ENCODE data around the gene KCNA5. TPM values are rescaled to one million over a fixed set of nuclear protein-coding genes. Genes with fewer than 3 reads are reported as not detected.

KCNA5 gene
- total RNA-seq, 1 donor from 2014 or later, result 0.05 TPM

- DNase-seq (ENCODE audit: low spot score) (no peak), ATAC-seq (no peak)
Observed at GRCh38 chr12:5063149-5063548, 19.5 kb downstream of the KCNA5 start.

GRCh38 chr12:5064913-5065490 is 21.3 kb downstream of the KCNA5 start:
- ATAC-seq, result no peak
- no peak for DNase-seq (ENCODE audit: low spot score)

- no peak for DNase-seq (ENCODE audit: low spot score)
- ATAC-seq, result no peak
Observed at GRCh38 chr12:5066251-5066650, 22.6 kb downstream of the KCNA5 start.

GRCh38 chr12:5068126-5068525 is 24.4 kb downstream of the KCNA5 start:
- ATAC-seq (no peak), DNase-seq (ENCODE audit: low spot score) (no peak)

GRCh38 chr12:5068619-5069018 is 24.9 kb downstream of the KCNA5 start:
- ATAC-seq (no peak), DNase-seq (ENCODE audit: low spot score) (no peak)

GRCh38 chr12:5070090-5070489 is 26.4 kb downstream of the KCNA5 start:
- DNase-seq (ENCODE audit: low spot score), result no peak
- no peak for ATAC-seq

GRCh38 chr12:5071496-5071895 is 27.8 kb downstream of the KCNA5 start:
- DNase-seq (ENCODE audit: low spot score) (no peak), ATAC-seq (no peak)

- ATAC-seq (no peak), DNase-seq (ENCODE audit: low spot score) (no peak)
Observed at GRCh38 chr12:5072311-5072710, 28.6 kb downstream of the KCNA5 start.

GRCh38 chr12:5073054-5073453 is 29.4 kb downstream of the KCNA5 start:
- DNase-seq (ENCODE audit: low spot score) (no peak), ATAC-seq (no peak)

GRCh38 chr12:5073853-5074252 is 30.2 kb downstream of the KCNA5 start:
- ATAC-seq (no peak), DNase-seq (ENCODE audit: low spot score) (no peak)

- no peak for ATAC-seq
- DNase-seq (ENCODE audit: low spot score), result no peak
Observed at GRCh38 chr12:5076761-5077160, 33.1 kb downstream of the KCNA5 start.

GRCh38 chr12:5078423-5078822 is 34.7 kb downstream of the KCNA5 start:
- ATAC-seq, result no peak
- DNase-seq (ENCODE audit: low spot score), result no peak

- ATAC-seq (peak; percentile 43), DNase-seq (ENCODE audit: low spot score) (no peak)
Observed at GRCh38 chr12:5081016-5081415, 37.3 kb downstream of the KCNA5 start.

GRCh38 chr12:5083955-5084849 is 40.5 kb downstream of the KCNA5 start:
- peak; percentile 82 for ATAC-seq
- DNase-seq (ENCODE audit: low spot score), result no peak

GRCh38 chr12:5085896-5086295 is 42.2 kb downstream of the KCNA5 start:
- no peak for ATAC-seq
- no peak for DNase-seq (ENCODE audit: low spot score)

GRCh38 chr12:5087831-5088554 is 44.3 kb downstream of the KCNA5 start:
- DNase-seq (ENCODE audit: low spot score) (no peak), ATAC-seq (no peak)

GRCh38 chr12:5088586-5089264 is 45.0 kb downstream of the KCNA5 start:
- DNase-seq (ENCODE audit: low spot score) (no peak), ATAC-seq (no peak)

- DNase-seq (ENCODE audit: low spot score) (no peak), ATAC-seq (no peak)
Observed at GRCh38 chr12:5094551-5094950, 50.9 kb downstream of the KCNA5 start.

- DNase-seq (ENCODE audit: low spot score) (no peak), ATAC-seq (no peak)
Observed at GRCh38 chr12:5094986-5095385, 51.3 kb downstream of the KCNA5 start.
